Ishikawa (cell line): Measurements from ENCODE around the gene OR5B12.

Experiments
- CEBPB ChIP-seq: IDR thresholded peaks from 2 replicates; pipeline ENCODE4 v1.6.1; 2012
- CREB1 ChIP-seq: IDR thresholded peaks from 2 replicates; pipeline ENCODE4 v1.6.1; 2012; ENCODE audit warnings: low read depth
- EGR1 ChIP-seq: IDR thresholded peaks from 2 replicates; pipeline ENCODE4 v1.6.1; 2012
- EP300 ChIP-seq: IDR thresholded peaks from 2 replicates; pipeline ENCODE4 v1.6.1; 2012; ENCODE audit warnings: borderline replicate concordance
- FOXM1 ChIP-seq: IDR thresholded peaks from 2 replicates; pipeline ENCODE4 v1.6.1; 2012; ENCODE audit warnings: low read depth, borderline replicate concordance
- MAX ChIP-seq: IDR thresholded peaks from 2 replicates; pipeline ENCODE4 v1.6.1; 2012
- NFIC ChIP-seq: IDR thresholded peaks from 2 replicates; pipeline ENCODE4 v1.6.1; 2012
- RAD21 ChIP-seq: IDR thresholded peaks from 2 replicates; pipeline ENCODE4 v1.6.1; 2012; ENCODE audit warnings: low read depth
- REST ChIP-seq: IDR thresholded peaks from 2 replicates; pipeline ENCODE4 v1.6.1; 2012; ENCODE audit warnings: low read depth, mild to moderate bottlenecking
- TAF1 ChIP-seq: IDR thresholded peaks from 2 replicates; pipeline ENCODE4 v1.6.1; 2012; ENCODE audit warnings: low read depth, mild to moderate bottlenecking
- TCF12 ChIP-seq: IDR thresholded peaks from 2 replicates; pipeline ENCODE4 v1.6.1; 2012; ENCODE audit warnings: low read depth
- TEAD4 ChIP-seq: IDR thresholded peaks from 2 replicates; pipeline ENCODE4 v1.6.1; 2012
- USF1 ChIP-seq: IDR thresholded peaks from 2 replicates; pipeline ENCODE4 v1.6.1; 2012
- YY1 ChIP-seq: IDR thresholded peaks from 2 replicates; pipeline ENCODE4 v1.6.1; 2012; ENCODE audit warnings: low read depth
- ZBTB7A ChIP-seq: IDR thresholded peaks from 2 replicates; pipeline ENCODE4 v1.6.1; 2012; ENCODE audit warnings: low read depth

OR5B12 gene

GRCh38 chr11:58429273-58429672, 12.8 kb downstream of the OR5B12 start:
- TF ChIP-seq NFIC (no peak), TCF12 (no peak), USF1 (no peak), TAF1 (no peak), CREB1 (no peak), EGR1 (no peak), YY1 (no peak), REST (no peak), FOXM1 (no peak), EP300 (no peak), MAX (no peak), TEAD4 (no peak), CEBPB (no peak), RAD21 (no peak)

- TF ChIP-seq FOXM1 (no peak), REST (no peak), TAF1 (no peak), CREB1 (no peak), RAD21 (no peak), NFIC (no peak), YY1 (no peak), TCF12 (no peak), EGR1 (no peak), USF1 (no peak), TEAD4 (no peak), MAX (no peak), ZBTB7A (no peak), EP300 (no peak), CEBPB (no peak)
Observed at GRCh38 chr11:58428021-58428420, 14.0 kb downstream of the OR5B12 start, which contains the start of gene OR5B2. TSS of gene OR5B2 (minus strand) at chr11:58428121. CDS start at chr11:58423261, 4,860 bp downstream.

GRCh38 chr11:58406774-58407173, 35.3 kb downstream of the OR5B12 start, which contains the start of gene OR5B3:
TSS of gene OR5B3 (minus strand) at chr11:58406874. CDS start at chr11:58403409, 3,465 bp downstream.
- no peak for TF ChIP-seq TAF1
- no peak for TF ChIP-seq EGR1
- no peak for TF ChIP-seq TEAD4
- no peak for TF ChIP-seq YY1
- no peak for TF ChIP-seq REST
- no peak for TF ChIP-seq EP300
- no peak for TF ChIP-seq CREB1

GRCh38 chr11:58395581-58395980, 46.5 kb downstream of the OR5B12 start:
- TF ChIP-seq TEAD4 (no peak), EGR1 (no peak), NFIC (no peak), REST (no peak), YY1 (no peak), FOXM1 (no peak), MAX (no peak), CEBPB (no peak), EP300 (no peak), TAF1 (no peak), RAD21 (no peak), CREB1 (no peak), ZBTB7A (no peak), TCF12 (no peak), USF1 (no peak)
